Fibroblast of upper back skin (primary cell): ENCODE results near the gene CDS2.

Experiments
- DNase-seq: peaks from one replicate; pipeline ENCODE4 v3.0.0-alpha.2; 2013

Gene CDS2

GRCh38 chr20:5183731-5184474 lies 57.1 kb downstream of the CDS2 start:
- DNase-seq = no peak

GRCh38 chr20:5184684-5185083 lies 57.9 kb downstream of the CDS2 start:
- DNase-seq = no peak

DNA sequence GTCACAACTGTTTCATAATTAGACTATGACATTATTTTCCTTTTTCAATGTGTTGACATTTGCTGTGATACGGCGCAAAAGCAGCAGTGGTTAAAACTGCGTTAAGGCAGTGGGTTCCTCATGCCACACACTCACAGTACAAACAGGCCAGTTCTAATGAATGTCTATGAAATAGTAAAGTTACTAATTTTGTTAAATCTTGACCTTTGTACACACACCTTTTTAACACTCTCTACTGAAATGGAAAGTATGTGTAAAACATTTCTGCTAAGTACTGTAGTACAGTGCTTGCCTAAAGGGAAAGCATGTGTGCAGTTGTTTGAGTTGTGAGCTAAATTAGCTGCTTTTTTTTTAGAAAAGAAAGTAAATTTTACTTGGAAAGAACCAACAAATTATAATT lies 60.3 kb downstream of the CDS2 start:
- no peak for DNase-seq

DNA sequence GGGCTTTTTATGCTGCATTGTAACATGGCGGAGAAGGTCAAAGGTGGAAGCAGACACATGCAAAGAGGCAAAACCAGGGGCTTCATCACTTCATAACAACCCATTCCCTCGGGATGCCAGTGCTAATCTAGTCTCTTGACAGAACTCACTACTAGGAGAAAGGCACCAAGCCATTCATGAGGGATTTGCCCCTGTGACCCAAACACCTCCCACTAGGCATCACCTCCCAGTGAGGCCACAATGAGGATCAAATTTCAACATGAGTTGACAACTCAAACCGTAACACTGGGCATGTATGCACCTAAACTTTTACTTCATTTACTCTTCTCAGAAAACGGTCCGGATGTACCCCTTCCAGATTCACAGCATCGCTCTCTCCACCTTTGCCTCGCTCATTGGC lies 61.9 kb downstream of the CDS2 start:
- DNase-seq = no peak

- no peak for DNase-seq
Observed at GRCh38 chr20:5189917-5190316, 63.1 kb downstream of the CDS2 start.

GRCh38 chr20:5190444-5190843 lies 63.6 kb downstream of the CDS2 start:
- DNase-seq = no peak

- DNase-seq = peak; percentile 74
Observed at GRCh38 chr20:5191829-5192569, 65.2 kb downstream of the CDS2 start.

GRCh38 chr20:5192570-5193431 lies 66.0 kb downstream of the CDS2 start:
- DNase-seq = no peak

- peak; percentile 35 for DNase-seq
Observed at GRCh38 chr20:5195655-5196054, 68.8 kb downstream of the CDS2 start.

DNA sequence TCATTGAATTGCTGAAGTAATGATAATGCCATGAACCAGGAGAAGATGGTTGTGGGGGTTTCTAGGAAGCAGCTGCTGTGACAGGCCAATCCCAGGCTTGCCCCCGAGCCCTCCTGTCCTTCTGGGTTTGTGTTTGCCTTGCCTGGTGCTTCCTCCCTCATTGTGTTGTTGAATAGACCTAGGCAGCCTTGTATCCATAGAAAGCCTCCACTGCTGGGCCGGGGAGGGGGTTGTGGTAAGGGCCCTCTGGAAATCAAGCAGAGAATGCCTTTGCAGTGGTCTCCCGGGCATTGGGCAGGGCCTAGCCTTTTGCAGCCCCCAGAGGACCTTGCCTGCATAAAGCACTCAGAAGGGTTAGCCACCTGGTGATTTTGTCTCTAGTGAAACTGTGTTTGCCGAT lies 69.3 kb downstream of the CDS2 start:
- no peak for DNase-seq

DNA sequence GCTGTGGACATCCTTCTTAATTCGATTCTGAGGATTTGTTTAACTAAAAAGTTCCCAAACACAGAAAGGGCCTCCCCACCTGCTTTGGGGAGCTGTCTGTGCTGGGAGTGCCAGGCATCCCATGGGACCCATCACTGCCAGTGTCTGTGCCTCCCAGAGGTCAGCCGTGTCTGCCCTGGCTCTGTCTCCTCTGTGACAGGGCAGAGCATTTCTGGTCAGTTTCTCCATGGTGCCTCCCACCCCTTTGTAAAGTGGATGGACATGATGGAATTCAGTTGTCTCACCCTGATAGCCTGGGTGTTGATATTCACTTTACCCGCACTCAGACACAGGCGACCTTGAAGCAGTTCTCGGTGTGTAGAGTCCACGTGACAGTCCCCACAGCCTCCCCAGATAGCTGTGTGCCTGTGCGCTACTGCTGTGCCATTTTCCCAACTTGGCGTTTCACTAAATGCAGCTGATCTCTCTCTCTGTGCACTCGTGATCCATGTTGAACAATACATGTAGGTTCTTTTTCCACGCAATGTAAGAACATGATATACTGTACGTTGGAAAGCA lies 70.5 kb downstream of the CDS2 start:
- no peak for DNase-seq

GRCh38 chr20:5197847-5198650 lies 71.2 kb downstream of the CDS2 start:
- no peak for DNase-seq

DNA sequence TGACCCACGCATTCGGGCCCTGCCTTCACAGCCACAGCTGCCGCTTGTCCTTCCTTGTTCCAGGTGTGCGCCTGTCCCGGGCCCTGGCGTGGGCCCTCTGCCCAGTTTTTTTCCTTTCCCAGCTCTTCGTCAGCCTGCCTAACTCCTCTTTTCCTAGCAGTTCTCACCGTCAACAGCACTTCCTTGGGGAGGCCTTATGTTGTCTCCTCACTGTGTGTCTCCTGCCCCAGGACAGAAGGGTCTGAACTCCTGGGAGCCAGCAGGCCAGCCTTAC lies 71.8 kb downstream of the CDS2 start:
- DNase-seq = no peak

DNA sequence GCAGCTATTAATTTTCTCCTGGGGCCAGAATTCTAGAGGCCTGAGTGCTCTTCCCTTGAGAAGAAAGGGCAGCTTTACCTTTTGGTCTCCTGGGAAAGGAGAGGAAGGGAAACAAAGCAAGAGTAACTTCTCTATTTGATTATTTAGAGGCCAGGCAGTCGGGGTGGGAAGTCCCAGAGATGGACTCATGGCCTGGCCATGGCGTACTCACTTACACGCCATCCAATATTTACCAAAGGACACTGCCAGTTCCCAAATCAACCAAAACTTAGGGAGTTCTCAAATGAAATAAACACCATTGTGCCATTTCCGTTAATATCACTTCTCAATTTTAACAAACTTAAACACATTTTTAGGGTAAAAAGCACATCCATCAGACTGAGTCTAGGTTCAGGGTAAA lies 76.6 kb downstream of the CDS2 start:
- no peak for DNase-seq

GRCh38 chr20:5205348-5206210 lies 78.8 kb downstream of the CDS2 start:
- peak; percentile 72 for DNase-seq

- DNase-seq = no peak
Observed at GRCh38 chr20:5207138-5207537, 80.3 kb downstream of the CDS2 start.

DNA sequence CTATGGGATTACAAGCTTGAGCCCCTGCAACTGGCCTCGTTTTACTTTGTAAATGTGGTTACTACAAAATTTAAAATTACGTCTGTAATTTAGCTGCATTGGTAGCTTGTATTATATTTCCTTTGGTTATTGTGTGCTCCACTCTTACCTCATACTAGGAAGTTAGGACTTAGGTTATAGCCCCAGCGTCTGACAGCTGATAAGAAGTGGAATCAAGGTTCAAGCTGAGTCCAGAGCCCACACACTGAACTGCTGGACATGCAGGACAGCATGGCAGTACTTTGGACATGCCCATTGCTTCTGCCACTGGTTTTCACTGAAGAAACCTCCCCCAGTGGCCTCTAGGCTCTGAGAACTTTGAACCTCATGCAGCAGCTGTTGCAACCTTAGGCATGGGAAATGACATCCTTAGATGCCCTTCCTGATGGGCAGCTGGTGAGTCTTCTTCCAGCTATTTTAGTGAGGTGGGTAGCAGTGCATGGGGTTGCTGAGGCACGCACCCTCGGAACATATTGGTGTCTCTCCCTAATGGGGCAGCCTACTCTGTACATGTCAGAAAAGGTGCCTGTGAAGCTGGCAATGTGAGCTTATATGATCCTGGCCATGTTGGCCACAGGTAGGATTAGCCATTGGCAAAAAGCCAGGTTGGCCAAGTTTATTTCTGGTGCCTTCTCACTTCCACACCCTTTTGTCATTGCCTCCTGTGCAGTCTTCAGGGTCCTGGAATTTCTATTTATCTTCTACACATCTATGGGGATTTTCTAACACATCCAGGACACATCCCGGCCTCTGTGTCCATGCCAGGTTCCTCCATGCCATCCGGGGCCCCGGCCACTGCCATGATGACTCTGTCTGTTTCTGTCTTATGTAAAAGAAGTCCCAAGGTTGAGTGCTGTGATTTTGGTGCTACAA lies 85.3 kb downstream of the CDS2 start:
- DNase-seq = no peak

DNA sequence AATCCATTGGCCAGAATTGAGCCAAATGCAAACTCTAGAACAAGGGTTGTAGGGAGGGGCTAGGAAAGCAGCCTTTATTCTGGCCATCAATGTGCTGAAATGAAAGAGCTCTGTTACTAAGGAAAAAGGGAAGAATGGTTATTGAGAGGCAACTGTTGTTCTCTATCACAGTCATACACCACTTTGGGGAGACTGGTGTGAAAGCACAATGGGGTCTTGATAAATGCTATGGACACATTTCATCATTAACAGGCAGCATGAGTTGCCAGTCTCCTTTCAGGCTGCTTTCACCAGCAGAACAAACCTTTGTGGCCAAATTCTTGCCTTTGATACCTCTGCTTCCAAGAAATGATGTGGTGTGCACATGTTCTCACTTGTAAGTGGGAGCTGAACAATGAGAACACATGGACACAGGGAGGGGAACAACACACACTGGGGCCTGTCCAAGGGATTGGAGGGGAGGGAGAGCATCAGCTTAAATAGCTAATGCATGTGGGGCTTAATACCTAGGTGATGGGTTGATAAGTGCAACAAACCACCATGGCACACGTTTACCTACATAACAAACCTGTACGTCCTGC lies 86.2 kb downstream of the CDS2 start:
- no peak for DNase-seq

- no peak for DNase-seq
Observed at GRCh38 chr20:5214826-5215225, 88.0 kb downstream of the CDS2 start.

GRCh38 chr20:5215672-5216304 lies 89.0 kb downstream of the CDS2 start:
- peak; percentile 78 for DNase-seq
